AG09309 (cell line): Measurements from ENCODE around the gene DUS3L.
A peak's percentile ranks its signal among the peaks of the same experiment; 100 is the strongest.

ENCODE experiments used
- DNase-seq: peaks from one replicate; pipeline ENCODE4 v3.0.0-alpha.2; 2010; ENCODE audit warnings: low read depth
- H3K4me3 ChIP-seq: 2 replicates; pipeline ENCODE4 v1.5.1; 2011; ENCODE audit warnings: mild to moderate bottlenecking, low read depth, low read length, moderate library complexity; ENCODE audit not compliant: control insufficient read depth
- CTCF ChIP-seq: IDR thresholded peaks from 2 replicates; pipeline ENCODE4 v1.5.1; 2011; ENCODE audit warnings: mild to moderate bottlenecking, low read depth, low read length, inconsistent platforms; ENCODE audit not compliant: insufficient read depth, control insufficient read depth; ENCODE audit errors: missing control alignments

The DUS3L gene

DNA sequence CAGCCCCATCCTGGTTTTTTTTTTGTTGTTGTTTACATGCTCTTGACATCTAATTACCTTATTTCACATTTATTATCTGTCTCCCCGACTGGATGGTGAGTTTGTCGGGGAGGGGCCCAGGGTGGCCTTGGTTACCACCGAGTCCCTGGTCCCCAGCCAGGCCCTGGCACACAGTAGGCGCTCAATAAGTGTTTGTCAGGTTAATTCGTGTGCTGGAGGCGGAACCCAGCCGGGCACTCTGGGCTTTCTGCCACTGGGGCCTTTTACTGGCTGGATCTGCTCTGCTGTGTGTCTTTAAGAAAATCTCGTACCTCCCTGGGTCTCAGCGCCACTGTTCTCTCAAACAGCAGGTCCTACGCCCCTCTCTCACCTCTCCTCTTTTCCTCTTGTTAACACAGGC is 18.5 kb upstream of the DUS3L start:
- no peak for TF ChIP-seq CTCF
- no peak overlapping the region for H3K4me3 ChIP-seq
- DNase-seq = no peak

DNA sequence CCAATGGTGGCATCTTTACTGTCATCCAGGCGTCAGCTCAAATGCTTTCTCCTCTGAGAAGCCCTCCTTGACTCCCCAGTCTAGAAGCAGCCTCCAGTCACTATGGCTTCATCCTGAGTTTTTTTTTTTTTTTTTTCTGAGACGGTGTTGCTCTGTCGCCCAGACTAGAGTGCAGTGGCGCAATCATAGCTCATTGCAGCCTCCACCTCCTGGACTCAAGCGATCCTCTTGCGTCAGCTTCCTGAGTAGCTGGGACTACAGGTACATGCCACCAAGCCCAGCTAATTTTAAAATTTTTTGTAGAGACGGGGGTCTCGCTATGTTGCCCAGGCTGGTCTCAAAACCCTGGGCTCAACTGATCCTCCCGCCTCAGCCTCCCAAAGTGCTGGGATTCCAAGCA is 18.1 kb upstream of the DUS3L start:
- no peak overlapping the region for H3K4me3 ChIP-seq
- DNase-seq = no peak
- TF ChIP-seq CTCF = no peak

DNA sequence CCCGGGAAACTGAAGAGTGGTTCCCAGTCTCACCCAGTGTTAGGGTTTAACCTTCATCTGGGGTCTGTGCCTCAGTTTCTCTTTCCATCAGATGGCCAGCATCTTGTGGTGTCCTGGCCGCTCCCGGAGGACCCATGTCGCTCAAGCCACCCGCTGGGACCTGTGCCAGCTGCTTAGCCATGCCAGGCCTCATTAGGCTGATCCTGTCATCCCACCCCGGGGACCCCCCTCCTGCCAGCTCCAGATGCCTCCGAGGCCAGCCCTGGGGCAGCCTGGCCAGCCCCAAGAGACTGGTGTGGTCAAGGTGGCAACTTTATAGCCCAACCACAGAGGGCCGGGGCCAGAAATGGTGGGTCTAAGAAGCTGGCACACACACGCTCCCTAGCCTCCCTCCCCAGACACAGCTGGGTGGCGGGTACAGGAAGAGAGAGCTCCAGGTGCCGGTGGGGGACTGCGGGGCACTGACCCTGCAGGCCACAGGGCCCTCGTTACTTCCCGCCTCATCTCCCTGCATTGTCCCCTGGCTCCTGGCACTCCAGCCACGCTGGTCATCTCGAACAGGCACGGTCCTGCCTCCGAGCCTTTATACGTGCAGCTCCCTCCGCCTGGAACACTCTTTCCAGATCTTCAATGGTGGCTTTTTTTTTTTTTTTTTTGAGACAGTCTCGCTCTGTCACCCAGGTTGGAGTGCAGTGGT is 17.3 kb upstream of the DUS3L start:
- no peak for TF ChIP-seq CTCF
- H3K4me3 ChIP-seq = no peak overlapping the region
- no peak for DNase-seq

- no peak overlapping the region for H3K4me3 ChIP-seq
- no peak for DNase-seq
- no peak for TF ChIP-seq CTCF
Measured at GRCh38 chr19:5806905-5807304, 15.9 kb upstream of the DUS3L start.

GRCh38 chr19:5806133-5806489 is 15.1 kb upstream of the DUS3L start:
- no peak for TF ChIP-seq CTCF
- no peak overlapping the region for H3K4me3 ChIP-seq
- DNase-seq = no peak

- TF ChIP-seq CTCF = peak; percentile 72
- no peak for DNase-seq
- no peak overlapping the region for H3K4me3 ChIP-seq
Measured at GRCh38 chr19:5805462-5806132, 14.6 kb upstream of the DUS3L start.
